ENCODE measurements around the gene CMPK2. TPM values are rescaled to one million over a fixed set of nuclear protein-coding genes. Genes with fewer than 3 reads are reported as not detected.
A peak's percentile ranks its signal among the peaks of the same experiment; 100 is the strongest.
"Not testable (repeated sequence)": the region's sequence is repeated elsewhere in the genome, so short reads cannot be mapped to it uniquely, and the experiment has no call there.

The CMPK2 gene, protein sequence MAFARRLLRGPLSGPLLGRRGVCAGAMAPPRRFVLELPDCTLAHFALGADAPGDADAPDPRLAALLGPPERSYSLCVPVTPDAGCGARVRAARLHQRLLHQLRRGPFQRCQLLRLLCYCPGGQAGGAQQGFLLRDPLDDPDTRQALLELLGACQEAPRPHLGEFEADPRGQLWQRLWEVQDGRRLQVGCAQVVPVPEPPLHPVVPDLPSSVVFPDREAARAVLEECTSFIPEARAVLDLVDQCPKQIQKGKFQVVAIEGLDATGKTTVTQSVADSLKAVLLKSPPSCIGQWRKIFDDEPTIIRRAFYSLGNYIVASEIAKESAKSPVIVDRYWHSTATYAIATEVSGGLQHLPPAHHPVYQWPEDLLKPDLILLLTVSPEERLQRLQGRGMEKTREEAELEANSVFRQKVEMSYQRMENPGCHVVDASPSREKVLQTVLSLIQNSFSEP
- 10 to 100 TPM in 1 of 2 donors, 1 to 10 TPM in 1; 4.6 to 12.0 TPM for total RNA-seq
- long read RNA-seq, transcript CMPK2-201 (5 exons, 2,884 nt): major isoform, 28 of 40 reads
- long read RNA-seq, partial matches to known transcripts: 3 of 40 reads
- long read RNA-seq, other reads (novel, unspliced or antisense): 8 of 40 reads

DNA sequence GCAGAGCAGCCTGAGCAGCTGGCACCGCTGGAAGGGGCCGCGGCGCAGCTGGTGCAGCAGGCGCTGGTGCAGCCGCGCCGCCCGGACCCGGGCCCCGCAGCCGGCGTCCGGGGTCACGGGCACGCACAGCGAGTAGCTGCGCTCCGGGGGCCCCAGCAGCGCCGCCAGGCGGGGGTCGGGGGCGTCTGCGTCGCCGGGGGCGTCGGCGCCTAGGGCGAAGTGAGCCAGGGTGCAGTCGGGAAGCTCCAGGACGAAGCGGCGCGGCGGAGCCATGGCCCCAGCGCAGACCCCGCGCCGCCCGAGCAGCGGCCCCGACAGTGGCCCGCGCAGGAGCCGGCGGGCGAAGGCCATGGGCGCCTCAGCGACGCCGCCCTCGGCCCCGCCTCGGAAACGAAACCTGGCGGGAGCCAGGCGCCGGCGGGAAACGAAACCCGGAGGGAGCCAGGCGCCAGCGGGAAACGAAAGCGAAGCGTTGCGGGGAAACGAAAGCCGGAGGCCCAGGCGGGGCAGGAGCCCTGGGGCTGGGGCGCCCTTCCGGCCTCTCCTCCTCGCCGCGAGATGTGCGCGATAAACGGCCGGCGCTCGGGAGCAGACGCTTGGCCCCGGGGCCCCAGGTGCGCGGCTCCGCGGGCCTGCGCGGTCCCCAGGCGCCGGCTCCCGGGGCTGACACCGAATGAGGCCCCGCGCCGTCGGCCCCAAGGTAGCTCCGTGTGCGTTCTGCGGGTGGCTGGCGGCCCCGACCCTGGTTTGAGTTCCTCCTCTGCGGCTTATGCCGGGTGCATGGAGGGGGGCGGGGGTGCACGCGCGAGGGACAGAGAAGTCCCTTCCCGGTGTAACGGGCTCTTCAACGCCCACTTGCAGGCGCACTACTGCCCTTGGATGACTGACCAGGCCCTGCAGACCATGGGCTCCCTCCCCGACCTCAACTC, at the start of gene CMPK2:
CMPK2 (minus strand) TSS at position 562 of the 929 bp plus-strand sequence; CDS start at position 351, 211 bp downstream.
- ATAC-seq: peak; percentile 88
- peak; percentile 79 to 85 for DNase-seq
- intact Hi-C loops (cut with DNase I, micrococcal nuclease): no loop called here

DNA sequence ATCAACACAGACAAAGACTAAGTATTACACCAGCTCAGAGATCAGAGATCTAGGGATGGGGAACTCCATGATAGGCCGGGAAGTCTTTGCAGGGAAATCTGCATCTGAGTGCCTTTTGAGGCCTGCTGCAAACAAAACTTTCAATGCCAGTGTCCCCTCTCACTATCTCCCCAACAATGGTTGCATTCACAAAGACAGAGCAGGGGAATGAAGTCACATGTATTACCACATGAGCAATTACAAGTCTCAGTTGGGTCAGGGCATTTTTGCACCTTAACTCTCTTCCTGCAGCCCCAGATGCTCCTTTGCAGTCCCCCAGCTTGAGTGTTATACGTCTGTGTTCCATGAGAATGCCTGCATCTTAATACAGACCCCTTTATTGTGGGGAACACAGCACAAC, 49.7 kb upstream of the CMPK2 start:
- DNase-seq (no peak), ATAC-seq (no peak)
- intact Hi-C loops (cut with DNase I, micrococcal nuclease): no loop called here

DNA sequence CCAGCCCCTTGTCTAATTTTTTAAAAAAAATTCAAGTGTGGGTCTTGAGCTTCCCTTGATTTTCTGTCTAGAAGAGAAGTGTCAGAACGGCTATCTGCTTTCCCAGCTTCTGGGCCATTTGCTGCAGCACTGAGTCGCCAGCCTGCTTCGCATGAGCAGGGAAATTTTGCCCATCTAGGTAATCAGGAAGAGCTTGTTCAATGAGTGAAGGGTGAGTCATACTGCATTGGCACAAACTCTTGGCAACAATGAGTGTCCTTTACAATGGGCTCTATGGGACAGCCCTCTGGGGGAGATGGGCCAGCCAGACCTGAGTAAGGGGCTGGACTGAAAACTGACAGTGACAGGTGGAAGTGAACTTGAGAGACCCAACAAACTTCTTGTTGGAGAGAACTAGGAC, 49.1 kb upstream of the CMPK2 start:
- DNase-seq: no peak
- intact Hi-C loops (cut with DNase I, micrococcal nuclease): no loop called here
- peak; percentile 58 for ATAC-seq

GRCh38 chr2:6913415-6914157, 47.9 kb upstream of the CMPK2 start:
- peak; percentile 34 for ATAC-seq

DNA sequence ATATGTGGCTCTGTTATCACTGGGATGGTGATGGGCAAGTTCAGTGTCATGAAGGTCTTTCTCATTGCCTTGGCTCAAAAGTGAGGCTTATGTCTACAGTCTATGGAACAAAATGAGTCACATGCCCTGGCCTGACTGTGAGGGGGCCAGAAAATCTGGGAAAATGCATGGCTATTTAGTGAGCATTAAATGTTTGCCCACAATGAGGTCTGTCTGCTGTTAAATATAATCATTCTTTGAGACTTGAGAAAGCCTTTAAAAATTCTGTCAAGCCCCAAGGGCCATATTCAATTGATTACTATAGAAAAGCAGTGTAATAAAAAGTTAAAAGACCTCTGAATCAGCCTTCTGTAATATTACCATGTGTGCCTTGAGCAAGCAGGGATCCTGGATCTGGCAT, 46.0 kb upstream of the CMPK2 start:
- no peak for DNase-seq
- intact Hi-C loops (cut with DNase I, micrococcal nuclease): no loop called here
- no peak for ATAC-seq

More at GRCh38 chr2:6913415-6914157, 47.9 kb upstream of the CMPK2 start:
- peak in 1 of 2 donors; percentile 41 for DNase-seq
- intact Hi-C loops (cut with DNase I, micrococcal nuclease): no loop called here

DNA sequence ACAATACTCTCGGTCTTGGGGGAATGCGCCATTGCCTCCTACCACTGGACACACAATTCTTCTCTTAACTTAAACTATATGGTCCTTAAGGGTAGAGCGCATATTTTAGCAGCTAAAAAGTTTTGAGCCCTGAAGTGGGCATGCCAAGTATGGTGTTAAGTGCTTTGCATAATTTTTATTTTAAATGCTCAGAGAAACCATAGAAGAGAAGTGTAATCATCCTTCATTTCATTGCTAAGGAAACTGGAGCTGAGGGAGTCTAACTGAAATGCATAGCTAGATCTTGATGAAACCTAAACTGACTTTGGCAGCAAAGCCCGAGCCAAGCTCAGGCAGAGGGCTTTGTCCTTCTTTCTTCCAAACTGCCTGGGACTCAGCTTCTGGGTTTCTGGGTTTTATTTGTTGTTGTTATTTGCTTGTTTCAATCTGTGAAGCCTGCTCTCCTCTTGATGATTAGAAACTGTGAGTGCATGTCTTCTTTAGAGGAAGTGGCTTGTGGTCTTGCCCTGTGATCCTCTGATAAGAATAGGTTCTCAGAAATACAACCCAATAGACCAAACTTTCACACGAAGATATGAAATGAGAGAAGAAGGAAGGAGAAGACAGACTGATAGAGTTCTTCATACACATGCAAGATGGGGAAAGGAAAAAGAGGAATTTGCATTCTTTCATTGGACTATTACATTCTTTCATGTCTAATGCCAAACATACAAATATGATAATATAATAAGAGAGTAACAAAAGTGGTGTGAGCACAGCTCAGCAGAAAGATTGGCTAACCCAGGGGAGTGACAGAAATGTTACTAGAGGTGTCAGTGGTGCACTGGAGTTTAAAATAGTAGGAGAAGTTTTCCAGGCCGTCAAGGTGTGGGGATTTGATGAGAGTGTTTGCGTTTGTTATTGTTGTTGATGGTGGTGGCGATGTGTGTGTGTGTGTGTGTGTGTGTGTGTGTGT, 44.0 kb upstream of the CMPK2 start:
- intact Hi-C loops (cut with DNase I, micrococcal nuclease): no loop called here
- no peak for ATAC-seq
- DNase-seq: no peak

DNA sequence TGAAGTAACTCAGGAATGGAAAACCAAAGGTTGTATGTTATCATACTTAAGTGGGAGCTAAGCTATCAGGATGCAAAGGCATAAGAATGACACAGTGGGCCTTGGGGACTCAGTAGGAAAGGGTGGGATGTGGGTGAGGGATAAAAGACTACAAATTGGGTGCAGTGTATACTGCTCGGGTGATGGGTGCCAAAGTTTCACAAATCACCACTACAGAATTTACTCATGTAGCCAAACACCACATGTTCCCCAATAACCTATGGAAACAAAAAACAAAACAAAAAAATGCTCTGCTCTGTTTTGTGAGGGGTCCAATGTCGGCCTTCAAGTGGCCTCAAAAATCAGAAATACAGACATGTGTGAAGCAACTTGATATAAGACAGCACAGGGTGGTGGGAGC, 42.6 kb upstream of the CMPK2 start:
- intact Hi-C loops (cut with DNase I, micrococcal nuclease): no loop called here
- DNase-seq (no peak), ATAC-seq (no peak)

- intact Hi-C loops (cut with DNase I, micrococcal nuclease): no loop called here
- no peak for DNase-seq
- ATAC-seq: peak; percentile 78
Observed at GRCh38 chr2:6906165-6906741, 40.5 kb upstream of the CMPK2 start.

- no peak for ATAC-seq
- DNase-seq: no peak
- intact Hi-C loops (cut with DNase I, micrococcal nuclease): no loop called here
Observed at GRCh38 chr2:6905668-6906067, 40.0 kb upstream of the CMPK2 start.

GRCh38 chr2:6902581-6902980, 36.9 kb upstream of the CMPK2 start:
- intact Hi-C loops (cut with DNase I, micrococcal nuclease); DNase-seq; ATAC-seq: not testable (repeated sequence)

GRCh38 chr2:6896930-6897759, 31.4 kb upstream of the CMPK2 start:
- intact Hi-C loops (cut with DNase I, micrococcal nuclease): loop anchor here in 1 of 2 donors (5.0 kb wide), 1 partner anchor 145 kb away; no protein-coding TSS in a partner anchor
- peak; percentile 47 for ATAC-seq
- DNase-seq: no peak

- intact Hi-C loops (cut with DNase I, micrococcal nuclease): no loop called here
- DNase-seq: no peak
- ATAC-seq: no peak
Observed at GRCh38 chr2:6893876-6894482, 28.3 kb upstream of the CMPK2 start.

DNA sequence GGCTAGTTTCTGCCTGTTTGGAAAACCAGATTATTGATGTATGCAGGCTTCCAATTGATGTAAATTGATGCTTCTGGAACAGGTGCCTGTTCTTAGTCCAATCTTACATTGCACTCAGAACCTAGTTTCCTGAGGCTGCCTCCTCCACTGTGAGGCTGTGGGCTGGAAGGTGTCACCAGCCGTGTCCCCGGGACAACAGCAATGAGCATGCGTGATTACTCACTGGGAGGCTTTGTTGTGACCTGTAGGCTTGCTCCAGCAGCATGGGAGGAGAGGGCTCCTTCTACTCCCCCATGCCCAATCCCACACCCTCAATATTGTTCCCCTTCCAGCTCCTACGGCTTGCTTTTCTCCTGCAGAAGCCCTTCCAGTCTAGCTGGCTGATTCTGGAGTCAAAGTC, 23.0 kb upstream of the CMPK2 start:
- ATAC-seq (no peak), DNase-seq (no peak)
- intact Hi-C loops (cut with DNase I, micrococcal nuclease): no loop called here

DNA sequence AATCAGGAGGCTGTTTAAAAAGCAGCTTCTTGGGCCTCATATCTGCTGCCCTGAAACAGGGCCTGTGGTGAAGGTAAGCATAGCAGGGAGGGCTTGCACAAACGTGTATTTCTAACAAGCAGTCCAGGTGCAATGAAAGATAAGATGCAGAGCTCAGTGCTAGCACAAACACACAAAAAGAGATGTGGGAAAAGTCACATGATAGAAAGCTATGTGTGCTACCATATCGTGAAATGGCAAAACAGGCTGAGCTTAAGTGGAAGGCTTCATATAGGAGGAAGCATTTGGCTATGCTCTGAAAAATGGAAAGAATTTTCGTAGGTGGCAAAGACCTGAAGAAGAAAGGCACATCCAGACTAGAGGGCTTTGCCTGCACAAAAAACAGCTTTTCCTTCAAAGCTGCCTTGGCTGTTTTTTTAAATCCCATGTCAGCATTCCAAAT, 22.1 kb upstream of the CMPK2 start:
- no peak for ATAC-seq
- no peak for DNase-seq
- intact Hi-C loops (cut with DNase I, micrococcal nuclease): no loop called here

DNA sequence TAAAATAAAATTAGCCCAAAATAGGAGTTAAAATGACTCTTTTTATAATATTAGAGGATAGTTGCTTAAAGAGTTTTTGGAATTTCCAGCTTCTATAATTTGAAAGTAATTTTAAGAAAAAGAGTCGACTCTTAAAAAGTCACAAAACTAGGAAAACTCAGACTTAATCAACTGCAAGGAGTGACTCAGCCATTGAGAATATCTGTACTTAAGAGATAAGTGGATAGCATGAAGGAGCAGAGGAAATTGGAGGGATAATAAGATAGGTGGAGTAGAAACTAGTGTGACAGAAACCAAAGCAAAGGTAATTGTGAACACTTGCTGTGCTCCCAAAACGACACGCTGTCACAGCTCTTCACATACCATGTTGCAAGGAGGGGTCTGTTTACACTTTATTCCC, 20.3 kb upstream of the CMPK2 start:
- ATAC-seq (no peak), DNase-seq (no peak)
- intact Hi-C loops (cut with DNase I, micrococcal nuclease): no loop called here

- intact Hi-C loops (cut with DNase I, micrococcal nuclease): no loop called here
- ATAC-seq (no peak), DNase-seq (no peak)
Observed at GRCh38 chr2:6885551-6885950, 19.8 kb upstream of the CMPK2 start.
